ENCODE data around the gene GCDH.
A peak's percentile ranks its signal among the peaks of the same experiment; 100 is the strongest.

GCDH gene

DNA sequence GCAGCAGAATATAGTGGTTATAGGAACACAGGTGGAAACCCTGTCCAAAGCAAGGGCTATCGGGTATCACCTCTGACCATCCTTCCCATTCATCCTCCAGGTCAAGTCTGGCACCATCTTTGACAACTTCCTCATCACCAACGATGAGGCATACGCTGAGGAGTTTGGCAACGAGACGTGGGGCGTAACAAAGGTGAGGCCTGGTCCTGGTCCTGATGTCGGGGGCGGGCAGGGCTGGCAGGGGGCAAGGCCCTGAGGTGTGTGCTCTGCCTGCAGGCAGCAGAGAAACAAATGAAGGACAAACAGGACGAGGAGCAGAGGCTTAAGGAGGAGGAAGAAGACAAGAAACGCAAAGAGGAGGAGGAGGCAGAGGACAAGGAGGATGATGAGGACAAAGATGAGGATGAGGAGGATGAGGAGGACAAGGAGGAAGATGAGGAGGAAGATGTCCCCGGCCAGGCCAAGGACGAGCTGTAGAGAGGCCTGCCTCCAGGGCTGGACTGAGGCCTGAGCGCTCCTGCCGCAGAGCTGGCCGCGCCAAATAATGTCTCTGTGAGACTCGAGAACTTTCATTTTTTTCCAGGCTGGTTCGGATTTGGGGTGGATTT, 52.6 kb downstream of the GCDH start:
- DNase-seq, result no peak

DNA sequence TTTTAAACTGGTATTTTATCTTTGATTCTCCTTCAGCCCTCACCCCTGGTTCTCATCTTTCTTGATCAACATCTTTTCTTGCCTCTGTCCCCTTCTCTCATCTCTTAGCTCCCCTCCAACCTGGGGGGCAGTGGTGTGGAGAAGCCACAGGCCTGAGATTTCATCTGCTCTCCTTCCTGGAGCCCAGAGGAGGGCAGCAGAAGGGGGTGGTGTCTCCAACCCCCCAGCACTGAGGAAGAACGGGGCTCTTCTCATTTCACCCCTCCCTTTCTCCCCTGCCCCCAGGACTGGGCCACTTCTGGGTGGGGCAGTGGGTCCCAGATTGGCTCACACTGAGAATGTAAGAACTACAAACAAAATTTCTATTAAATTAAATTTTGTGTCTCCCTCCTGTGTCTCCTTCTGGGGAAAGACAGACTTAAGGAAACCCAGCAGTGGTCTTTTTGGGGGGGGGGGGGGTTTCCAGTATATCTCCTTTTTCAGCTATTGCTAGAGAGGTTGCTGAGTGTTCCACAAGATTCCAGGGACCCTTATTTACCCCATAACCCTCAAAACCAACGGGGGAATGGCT, 53.2 kb downstream of the GCDH start:
- DNase-seq, result no peak

DNA sequence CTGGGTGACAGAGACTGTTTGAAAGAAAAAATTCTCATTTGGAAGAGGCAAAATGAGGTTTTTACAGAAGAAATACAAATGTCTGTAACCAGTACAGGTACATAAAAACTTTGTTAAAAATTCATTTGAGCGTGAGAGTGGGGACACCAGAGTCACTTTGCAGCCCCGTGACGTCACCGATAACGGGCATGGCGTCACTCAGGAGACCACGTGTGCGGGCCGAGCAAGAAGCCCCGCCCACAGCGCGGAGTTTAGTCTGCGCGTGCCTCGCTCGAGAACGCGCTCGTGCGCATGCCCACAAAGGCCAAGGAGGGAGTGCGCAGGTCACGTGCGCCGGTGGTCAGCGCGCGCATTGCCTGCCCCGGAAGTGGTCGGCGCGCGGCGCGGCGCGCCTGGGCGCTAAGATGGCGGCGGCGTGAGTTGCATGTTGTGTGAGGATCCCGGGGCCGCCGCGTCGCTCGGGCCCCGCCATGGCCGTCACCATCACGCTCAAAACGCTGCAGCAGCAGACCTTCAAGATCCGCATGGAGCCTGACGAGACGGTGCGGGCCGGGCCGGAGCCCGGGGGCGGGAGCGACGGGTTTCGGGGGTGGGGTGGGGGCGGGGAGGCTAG, 54.6 kb downstream of the GCDH start, which contains the start of gene RAD23A:
RAD23A (plus strand) TSS at position 384 of the 613 bp plus-strand sequence; CDS start at position 471, 87 bp downstream.
- peak; percentile 98 for DNase-seq

DNA sequence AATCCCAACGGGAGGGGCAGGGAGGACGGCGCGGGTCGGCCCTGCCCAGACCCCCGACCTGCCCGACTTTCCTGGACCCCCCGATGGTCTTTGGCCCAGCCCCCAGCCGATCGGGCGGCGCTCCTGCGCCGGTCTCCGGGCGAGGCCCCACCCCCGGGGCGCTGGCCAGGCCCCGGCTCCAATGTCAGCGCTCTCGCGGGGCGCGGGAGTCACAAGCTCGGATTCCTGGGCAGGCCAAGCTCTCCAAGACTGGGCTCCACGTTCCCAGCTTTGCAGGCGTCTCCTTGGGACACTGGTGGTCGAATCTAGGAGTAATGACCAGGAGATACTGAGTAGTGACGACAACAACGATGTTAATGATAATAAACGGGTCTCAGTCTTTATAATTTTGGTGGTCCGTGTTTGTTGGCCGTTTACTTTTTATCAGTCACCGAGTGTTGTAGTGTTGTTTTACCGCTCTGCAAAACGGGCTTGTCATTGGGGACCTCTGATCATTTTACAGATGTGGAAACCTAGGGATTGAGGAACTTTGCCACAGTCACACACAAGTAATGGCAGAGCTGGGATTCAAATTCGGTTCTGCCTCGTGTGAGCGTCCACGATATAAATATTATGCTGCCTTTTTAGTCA, 55.2 kb downstream of the GCDH start:
- DNase-seq, result peak; percentile 52

DNA sequence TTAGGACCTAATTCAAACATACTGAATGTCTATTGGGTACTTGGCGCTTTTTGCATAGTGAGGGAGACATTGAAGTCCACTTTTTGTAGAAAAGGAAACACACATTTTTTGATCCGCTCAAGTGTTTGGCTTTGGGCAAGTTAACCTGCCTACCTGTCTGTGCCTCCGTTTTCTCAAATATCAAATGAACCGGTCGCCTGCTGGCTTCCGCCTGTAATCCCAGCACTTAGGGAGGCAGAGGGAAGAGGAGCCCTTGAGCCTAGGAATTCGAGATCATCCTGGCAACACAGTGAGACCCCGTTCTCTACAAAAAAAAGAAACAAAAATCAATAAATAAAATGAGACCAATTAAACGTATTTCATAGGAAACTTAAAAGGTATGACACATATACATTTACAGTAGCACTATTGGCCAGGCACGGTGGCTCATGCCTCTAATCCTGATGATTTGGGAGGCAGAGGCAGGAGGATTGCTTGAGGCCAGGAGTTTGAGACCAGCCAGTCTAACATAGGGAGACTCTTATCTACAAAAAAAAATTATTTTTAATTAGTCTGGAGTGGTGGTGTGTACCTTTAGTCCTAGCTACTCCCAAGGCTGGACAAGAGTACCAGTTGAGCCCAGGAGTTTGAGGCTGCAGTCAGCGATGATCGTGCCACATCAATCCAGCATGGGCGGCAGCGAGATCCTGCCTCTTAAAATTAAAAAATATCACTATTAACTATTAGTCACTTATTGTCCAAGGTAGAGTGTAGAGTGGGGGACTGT, 56.0 kb downstream of the GCDH start:
- no peak for DNase-seq

DNA sequence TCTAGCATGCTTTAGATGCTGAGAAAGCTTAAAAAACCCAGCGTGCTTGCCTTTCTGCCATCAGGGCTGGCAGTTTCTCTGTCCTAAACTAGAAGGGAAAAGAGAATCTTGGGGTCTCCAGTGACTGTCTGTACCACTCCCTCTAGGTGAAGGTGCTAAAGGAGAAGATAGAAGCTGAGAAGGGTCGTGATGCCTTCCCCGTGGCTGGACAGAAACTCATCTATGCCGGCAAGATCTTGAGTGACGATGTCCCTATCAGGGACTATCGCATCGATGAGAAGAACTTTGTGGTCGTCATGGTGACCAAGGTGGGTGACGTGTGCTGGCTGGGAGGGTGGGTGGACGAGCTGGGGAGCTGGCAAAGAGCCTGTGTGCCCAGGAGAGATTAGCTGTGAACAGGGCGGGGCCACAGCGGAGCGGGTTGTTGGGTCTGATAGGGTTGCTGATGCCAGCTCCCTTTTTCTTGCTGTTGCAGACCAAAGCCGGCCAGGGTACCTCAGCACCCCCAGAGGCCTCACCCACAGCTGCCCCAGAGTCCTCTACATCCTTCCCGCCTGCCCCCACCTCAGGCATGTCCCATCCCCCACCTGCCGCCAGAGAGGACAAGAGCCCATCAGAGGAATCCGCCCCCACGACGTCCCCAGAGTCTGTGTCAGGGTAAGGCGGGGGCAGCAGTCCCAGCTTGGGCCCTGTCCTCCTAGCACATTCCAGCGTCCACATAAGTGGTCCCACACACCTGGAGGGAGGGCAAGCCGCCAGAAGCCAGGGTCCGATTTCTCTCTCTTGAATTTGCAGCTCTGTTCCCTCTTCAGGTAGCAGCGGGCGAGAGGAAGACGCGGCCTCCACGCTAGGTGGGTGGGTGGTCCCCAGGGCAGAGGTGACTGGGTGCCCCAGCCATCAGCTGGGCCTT, 57.0 kb downstream of the GCDH start:
- no peak for DNase-seq

DNA sequence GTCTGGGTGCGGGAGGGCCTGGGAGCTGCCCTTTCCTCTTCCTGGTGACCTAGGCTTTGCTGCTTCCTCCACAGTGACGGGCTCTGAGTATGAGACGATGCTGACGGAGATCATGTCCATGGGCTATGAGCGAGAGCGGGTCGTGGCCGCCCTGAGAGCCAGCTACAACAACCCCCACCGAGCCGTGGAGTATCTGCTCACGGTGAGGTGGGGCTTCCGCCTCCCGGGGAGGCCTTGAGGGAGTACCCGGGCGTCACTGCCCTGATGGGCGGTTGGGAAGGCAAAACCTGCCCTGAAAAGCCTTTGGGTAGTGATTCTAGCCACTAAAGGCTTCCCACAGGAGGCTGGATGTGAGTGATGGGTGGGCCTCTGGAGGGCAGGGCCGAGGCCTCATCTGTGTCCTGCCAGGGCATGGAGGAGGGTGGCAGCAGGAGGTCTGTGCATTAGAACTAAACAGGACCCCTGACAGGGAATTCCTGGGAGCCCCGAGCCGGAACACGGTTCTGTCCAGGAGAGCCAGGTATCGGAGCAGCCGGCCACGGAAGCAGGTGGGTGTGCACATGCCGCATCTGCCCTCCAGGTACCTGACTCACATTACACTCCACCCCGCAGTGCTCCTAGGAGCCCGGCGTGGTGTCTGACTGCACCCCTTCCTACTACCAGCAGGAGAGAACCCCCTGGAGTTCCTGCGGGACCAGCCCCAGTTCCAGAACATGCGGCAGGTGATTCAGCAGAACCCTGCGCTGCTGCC, 57.8 kb downstream of the GCDH start:
- no peak for DNase-seq

All from CD4-positive, alpha-beta T cell treated with Interleukin-6 for 4 hours (primary cell).